Neural progenitor cell (in vitro differentiated cells): Measurements from ENCODE around the gene PJVK. TPM values are rescaled to one million over a fixed set of nuclear protein-coding genes. Genes with fewer than 3 reads are reported as not detected.

Experiments
- DNase-seq: peaks from one replicate; pipeline ENCODE4 v3.0.0-alpha.2; 2016; ENCODE audit warnings: low spot score
- H2AFZ ChIP-seq: fragments of 200-600 bp; sonication (generic); replicated peaks from 2 replicates; pipeline ENCODE4 v1.6.1; 2016; ENCODE audit warnings: antibody characterized with exemption
- H3F3A ChIP-seq: fragments of 200-600 bp; sonication (generic); 2 replicates; pipeline ENCODE4 v1.6.1; 2016; ENCODE audit warnings: antibody characterized with exemption, low read depth
- H3K27ac ChIP-seq: fragments of 200-600 bp; sonication (generic); 2 replicates; pipeline ENCODE4 v1.5.1; 2016; ENCODE audit warnings: mild to moderate bottlenecking
- H3K27me3 ChIP-seq: fragments of 200-600 bp; sonication (generic); 2 replicates; pipeline ENCODE4 v1.6.1; 2016; ENCODE audit warnings: mild to moderate bottlenecking, moderate library complexity
- H3K36me3 ChIP-seq: fragments of 200-600 bp; sonication (generic); 2 replicates; pipeline ENCODE4 v1.5.1; 2016
- H3K4me1 ChIP-seq: fragments of 200-600 bp; sonication (generic); 2 replicates; pipeline ENCODE4 v1.6.1; 2016; ENCODE audit warnings: mixed run types
- H3K4me2 ChIP-seq: fragments of 200-600 bp; sonication (generic); 2 replicates; pipeline ENCODE4 v1.6.1; 2016
- H3K4me3 ChIP-seq: fragments of 200-600 bp; sonication (generic); 2 replicates; pipeline ENCODE4 v1.5.1; 2016
- H3K79me2 ChIP-seq: fragments of 200-600 bp; sonication (generic); 2 replicates; pipeline ENCODE4 v1.6.1; 2016; ENCODE audit warnings: low read depth
- H3K9ac ChIP-seq: fragments of 200-600 bp; sonication (generic); 2 replicates; pipeline ENCODE4 v1.6.1; 2016
- H3K9me3 ChIP-seq: fragments of 200-600 bp; sonication (generic); 2 replicates; pipeline ENCODE4 v1.5.1; 2016; ENCODE audit warnings: low read depth
- H4K20me1 ChIP-seq: fragments of 200-600 bp; sonication (generic); 2 replicates; pipeline ENCODE4 v1.6.1; 2016; ENCODE audit warnings: low read depth
- H3K27ac Mint-ChIP-seq: 3 replicates; pipeline ENCODE4 v1.8.0; 2021; ENCODE audit warnings: mixed read lengths
- H3K27me3 Mint-ChIP-seq: 2 replicates; pipeline ENCODE4 v1.8.0; 2022; ENCODE audit warnings: low read depth, mild to moderate bottlenecking, inconsistent platforms, moderate library complexity, mixed read lengths; ENCODE audit not compliant: insufficient read depth
- H3K36me3 Mint-ChIP-seq: 3 replicates; pipeline ENCODE4 v1.8.0; 2021; ENCODE audit warnings: mixed read lengths
- H3K4me1 Mint-ChIP-seq: 3 replicates; pipeline ENCODE4 v1.8.0; 2021; ENCODE audit warnings: mixed read lengths
- H3K4me3 Mint-ChIP-seq: 3 replicates; pipeline ENCODE4 v1.8.0; 2021; ENCODE audit warnings: mild to moderate bottlenecking, moderate library complexity, mixed read lengths
- H3K9me3 Mint-ChIP-seq: 3 replicates; pipeline ENCODE4 v1.8.0; 2020; ENCODE audit warnings: mixed read lengths
- CTCF ChIP-seq: fragments of 200-600 bp; sonication (generic); IDR thresholded peaks from 2 replicates; pipeline ENCODE4 v1.5.1; 2017; ENCODE audit warnings: antibody characterized with exemption, mild to moderate bottlenecking
- EZH2 ChIP-seq: fragments of 200-600 bp; sonication (generic); IDR thresholded peaks from 2 replicates; pipeline ENCODE4 v1.6.1; 2017; ENCODE audit warnings: antibody characterized with exemption, mild to moderate bottlenecking, moderate library complexity
- EZH2phosphoT487 ChIP-seq: fragments of 200-600 bp; sonication (generic); IDR thresholded peaks from 2 replicates; pipeline ENCODE4 v1.6.1; 2017; ENCODE audit warnings: antibody characterized with exemption
- total RNA-seq: library from RNA; depleted of rRNA; stranded (reverse); fragments of >200 nt; gene quantifications from 2 replicates; pipeline ENCODE4 v1.2.3, GENCODE V29; 2015; ENCODE audit warnings: low replicate concordance

Gene PJVK
- total RNA-seq, 1 donor from 2014 or later: 3.0 TPM

- TF ChIP-seq EZH2phosphoT487: no peak
- no peak for TF ChIP-seq EZH2
- TF ChIP-seq CTCF: no peak
- H3K27ac ChIP-seq: peak overlapping the region; percentile 82
- peaks cover 4% of the 10 kb centered on the region for H3K4me1 ChIP-seq
Measured at GRCh38 chr2:178413472-178414265, 37.5 kb upstream of the PJVK start.

GRCh38 chr2:178414266-178415247 is 36.6 kb upstream of the PJVK start:
- Histone ChIP-seq H3K27ac (no peak overlapping the region), H3K4me1 (peaks cover 4% of the 10 kb centered on the region), H3K79me2 (peaks cover 9% of the 10 kb centered on the region), H3K4me3 (peak overlapping the region; percentile 83), H3K9me3 (no peaks in the 10 kb centered on the region), H3K27me3 (no peaks in the 10 kb centered on the region), H3K9ac (peak overlapping the region; percentile 78), H4K20me1 (no peaks in the 10 kb centered on the region), H3K36me3 (no peaks in the 10 kb centered on the region), H3F3A (peaks cover 6% of the 10 kb centered on the region), H3K4me2 (peak overlapping the region; percentile 87), H2AFZ (peak overlapping the region; percentile 91)
- Mint-ChIP-seq H3K27me3 (peaks cover 6% of the 10 kb centered on the region), H3K9me3 (peaks cover 2% of the 10 kb centered on the region), H3K4me1 (peaks cover 17% of the 10 kb centered on the region), H3K36me3 (no peaks in the 10 kb centered on the region), H3K27ac (peak overlapping the region; percentile 95), H3K4me3 (peak overlapping the region; percentile 90)
- TF ChIP-seq EZH2phosphoT487: no peak
- TF ChIP-seq EZH2: no peak
- TF ChIP-seq CTCF: peak; percentile 93
- peak; percentile 95 for DNase-seq

More at GRCh38 chr2:178413472-178414265, 37.5 kb upstream of the PJVK start:
- Mint-ChIP-seq H3K4me3 (peak overlapping the region; percentile 90), H3K4me1 (peaks cover 17% of the 10 kb centered on the region), H3K27me3 (peaks cover 6% of the 10 kb centered on the region), H3K27ac (peak overlapping the region; percentile 95), H3K36me3 (no peaks in the 10 kb centered on the region), H3K9me3 (peaks cover 2% of the 10 kb centered on the region)
- no peaks in the 10 kb centered on the region for H3K9me3 ChIP-seq
- peak; percentile 89 for DNase-seq
- no peaks in the 10 kb centered on the region for H3K27me3 ChIP-seq
- H4K20me1 ChIP-seq: no peaks in the 10 kb centered on the region
- H3F3A ChIP-seq: peaks cover 6% of the 10 kb centered on the region
- peaks cover 9% of the 10 kb centered on the region for H3K79me2 ChIP-seq
- H3K4me2 ChIP-seq: peak overlapping the region; percentile 87
- H2AFZ ChIP-seq: peak overlapping the region; percentile 91
- peak overlapping the region; percentile 83 for H3K4me3 ChIP-seq
- peak overlapping the region; percentile 78 for H3K9ac ChIP-seq
- no peaks in the 10 kb centered on the region for H3K36me3 ChIP-seq

- H3F3A ChIP-seq: peaks cover 6% of the 10 kb centered on the region
- no peak for DNase-seq
- H2AFZ ChIP-seq: no peak overlapping the region
- H3K9me3 ChIP-seq: no peaks in the 10 kb centered on the region
- Mint-ChIP-seq H3K4me1 (peaks cover 17% of the 10 kb centered on the region), H3K27me3 (peaks cover 6% of the 10 kb centered on the region), H3K9me3 (peaks cover 2% of the 10 kb centered on the region), H3K36me3 (no peaks in the 10 kb centered on the region), H3K4me3 (no peak overlapping the region), H3K27ac (no peak overlapping the region)
- H3K4me2 ChIP-seq: peak overlapping the region; percentile 43
- peaks cover 3% of the 10 kb centered on the region for H3K36me3 ChIP-seq
- H4K20me1 ChIP-seq: no peaks in the 10 kb centered on the region
- H3K27ac ChIP-seq: no peak overlapping the region
- peaks cover 4% of the 10 kb centered on the region for H3K4me1 ChIP-seq
- TF ChIP-seq EZH2: no peak
- TF ChIP-seq CTCF: no peak
- TF ChIP-seq EZH2phosphoT487: no peak
- peaks cover 9% of the 10 kb centered on the region for H3K79me2 ChIP-seq
- no peak overlapping the region for H3K9ac ChIP-seq
- no peak overlapping the region for H3K4me3 ChIP-seq
- H3K27me3 ChIP-seq: no peaks in the 10 kb centered on the region
Measured at GRCh38 chr2:178415979-178416378, 35.2 kb upstream of the PJVK start.
